ENCODE results near the gene LKAAEAR1.

DNA sequence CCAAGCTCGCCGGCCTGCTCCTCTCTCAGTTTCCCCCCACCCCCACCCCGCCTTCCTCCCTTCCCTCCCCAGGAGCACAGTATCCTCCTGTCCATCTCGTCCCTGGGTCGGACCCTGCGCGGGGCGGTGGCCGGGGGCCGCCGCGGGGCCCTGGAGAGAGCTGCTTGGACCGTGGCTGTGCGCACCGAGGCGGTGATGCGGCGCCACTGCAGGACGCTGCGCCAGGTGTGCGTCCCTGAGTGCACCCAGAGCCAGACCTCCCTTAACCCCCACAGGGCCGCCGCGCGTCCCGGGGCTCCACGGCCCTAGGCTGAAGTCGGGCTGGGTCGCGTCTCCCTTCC is 46.0 kb downstream of the LKAAEAR1 start:
- TF ChIP-seq POLR2AphosphoS5 (IDR thresholded peaks at IDR 0.05; ENCODE audit: low read depth, low read length), result no peak
- no peak for TF ChIP-seq POLR2A (IDR thresholded peaks at IDR 0.05; ENCODE audit: low read depth, low read length)
- TF ChIP-seq TAF1 (IDR thresholded peaks at IDR 0.05; ENCODE audit: low read depth, low read length), result no peak
